Mesothelial cell of epicardium (in vitro differentiated cells): ENCODE data around the gene RGS18. TPM values are rescaled to one million over a fixed set of nuclear protein-coding genes. Genes with fewer than 3 reads are reported as not detected.

Experiments used
- DNase-seq, 2 experiments: peaks; one replicate each; pipeline ENCODE4 v3.0.0; 2021; ENCODE audit warnings: low spot score in 2 of 2; ENCODE audit not compliant: unreplicated experiment in 2 of 2
- H3K27ac Mint-ChIP-seq: 2 replicates; pipeline ENCODE4 v1.8.0; 2021; ENCODE audit warnings: mixed read lengths
- H3K27me3 Mint-ChIP-seq: 2 replicates; pipeline ENCODE4 v1.8.0; 2021; ENCODE audit warnings: low read depth, mixed read lengths
- H3K36me3 Mint-ChIP-seq: 2 replicates; pipeline ENCODE4 v1.8.0; 2021; ENCODE audit warnings: mixed read lengths
- H3K4me1 Mint-ChIP-seq: 2 replicates; pipeline ENCODE4 v1.8.0; 2021; ENCODE audit warnings: mixed read lengths
- H3K4me3 Mint-ChIP-seq: 2 replicates; pipeline ENCODE4 v1.8.0; 2021; ENCODE audit warnings: mild to moderate bottlenecking, moderate library complexity, mixed read lengths
- H3K9me3 Mint-ChIP-seq: 2 replicates; pipeline ENCODE4 v1.8.0; 2021; ENCODE audit warnings: mixed read lengths
- CTCF ChIP-seq: fragments of 200-600 bp; sonication (generic); IDR thresholded peaks from one replicate; pipeline ENCODE4 v1.5.0; 2021; ENCODE audit warnings: antibody characterized with exemption; ENCODE audit not compliant: unreplicated experiment
- total RNA-seq: library from RNA; stranded (reverse); gene quantifications from 3 replicates; pipeline ENCODE4 v1.2.1, GENCODE V29; 2021

The RGS18 gene
- total RNA-seq, 1 donor from 2014 or later, result not detected

- H3K4me3 Mint-ChIP-seq, result no peak overlapping the region
- H3K27me3 Mint-ChIP-seq, result peaks cover 6% of the 10 kb centered on the region
- TF ChIP-seq CTCF, result no peak
- H3K36me3 Mint-ChIP-seq, result no peaks in the 10 kb centered on the region
- H3K27ac Mint-ChIP-seq, result no peak overlapping the region
- DNase-seq, result no peak
- H3K9me3 Mint-ChIP-seq, result no peaks in the 10 kb centered on the region
- no peaks in the 10 kb centered on the region for H3K4me1 Mint-ChIP-seq
Observed at GRCh38 chr1:192235127-192235526, 76.9 kb downstream of the RGS18 start.

Other genes starting within 250 kb of the RGS18 start
- gene RGS21, start 158.5 kb downstream of the RGS18 start, total RNA-seq, result not detected in 3 replicates